ENCODE measurements around the gene CYP39A1. TPM values are rescaled to one million over a fixed set of nuclear protein-coding genes. Genes with fewer than 3 reads are reported as not detected.

Gene CYP39A1, protein sequence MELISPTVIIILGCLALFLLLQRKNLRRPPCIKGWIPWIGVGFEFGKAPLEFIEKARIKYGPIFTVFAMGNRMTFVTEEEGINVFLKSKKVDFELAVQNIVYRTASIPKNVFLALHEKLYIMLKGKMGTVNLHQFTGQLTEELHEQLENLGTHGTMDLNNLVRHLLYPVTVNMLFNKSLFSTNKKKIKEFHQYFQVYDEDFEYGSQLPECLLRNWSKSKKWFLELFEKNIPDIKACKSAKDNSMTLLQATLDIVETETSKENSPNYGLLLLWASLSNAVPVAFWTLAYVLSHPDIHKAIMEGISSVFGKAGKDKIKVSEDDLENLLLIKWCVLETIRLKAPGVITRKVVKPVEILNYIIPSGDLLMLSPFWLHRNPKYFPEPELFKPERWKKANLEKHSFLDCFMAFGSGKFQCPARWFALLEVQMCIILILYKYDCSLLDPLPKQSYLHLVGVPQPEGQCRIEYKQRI
- total RNA-seq = under 0.01 and 1.1 TPM in 2 replicates

GRCh38 chr6:46652603-46653438 is at the start of gene CYP39A1, which contains the start of gene SLC25A27:
TSS of gene CYP39A1 (minus strand) at chr6:46652818. CDS start at chr6:46652582, 236 bp downstream.
TSS of gene SLC25A27 (plus strand) at chr6:46652975. CDS start at chr6:46653193, 218 bp downstream.

GRCh38 chr6:46687619-46688097 is 35.0 kb upstream of the CYP39A1 start, which contains the start of gene TDRD6:
TSS of gene TDRD6 (plus strand) at chr6:46687885. CDS start at chr6:46688129, 244 bp downstream.

Other genes starting within 250 kb of the CYP39A1 start
- gene RCAN2, start 161.4 kb downstream of the CYP39A1 start, total RNA-seq = 0.85 and 1.2 TPM in 2 replicates
- gene SLC25A27, start 157 bp upstream of the CYP39A1 start, total RNA-seq = 1.5 and 4.5 TPM in 2 replicates
- under 0.01 TPM in 2 replicates for gene TDRD6, start 35.1 kb upstream of the CYP39A1 start, total RNA-seq
- under 0.01 TPM in 1 of 2 replicates, not detected in the other for gene PLA2G7, start 82.6 kb upstream of the CYP39A1 start, total RNA-seq
- not detected in 2 replicates for gene ANKRD66, start 94.1 kb upstream of the CYP39A1 start, total RNA-seq
- not detected in 2 replicates for gene MEP1A, start 140.6 kb upstream of the CYP39A1 start, total RNA-seq

All from regular cardiac myocyte (primary cell).